ENCODE measurements around the gene MRGPRD. TPM values are rescaled to one million over a fixed set of nuclear protein-coding genes. Genes with fewer than 3 reads are reported as not detected.

The MRGPRD gene
- total and polyA plus RNA-seq, 2 of the 8 experiments (the other 6 are each of a cell fraction or from before 2014, with no cell fraction given), result not detected

GRCh38 chr11:68947151-68947550 lies 33.6 kb downstream of the MRGPRD start:
- ChIA-PET POLR2A (ENCODE audit: partially characterized antibody) (interaction anchor here (1.0 kb wide), 1 partner anchor 151 kb away, joined by 3 read pairs; no protein-coding TSS in a partner anchor), CTCF (ENCODE audit: partially characterized antibody) (interaction anchor here (1.3 to 1.6 kb wide), 2 partner anchors 9 to 13 kb away, joined by 3 to 5 read pairs; no protein-coding TSS in a partner anchor)
- Histone ChIP-seq H4K20me1 (replicated peaks in 1 of 2; ENCODE audit: control insufficient read depth in 1 of 2, insufficient read depth in 2 of 2, low read length in 2 of 2) (peaks cover 0 to 2% of the 10 kb centered on the region in 2 experiments), H2BK15ac (ENCODE audit: low read length) (no peak overlapping the region), H2BK20ac (ENCODE audit: low read length) (no peak overlapping the region), H3K36me3 (ENCODE audit: control insufficient read depth in 2 of 4, insufficient read depth in 4 of 4, low read length in 3 of 4) (no peaks in the 10 kb centered on the region), H3K4me2 (ENCODE audit: insufficient read depth in 1 of 2, low read depth in 2 of 2, low read length in 2 of 2) (no peak overlapping the region), H3K56ac (replicated peaks; ENCODE audit: insufficient read length, low read depth, low read length) (no peak overlapping the region), H3K79me1 (ENCODE audit: low read depth, low read length) (no peaks in the 10 kb centered on the region), H3K14ac (ENCODE audit: insufficient read length) (no peak overlapping the region), H3K9ac (replicated peaks in 1 of 4; ENCODE audit: extremely low read depth in 1 of 4, low read depth in 3 of 4, low read length in 3 of 4) (no peak overlapping the region), H3K18ac (ENCODE audit: extremely low read depth, low read length) (no peak overlapping the region), H3K79me2 (ENCODE audit: control insufficient read depth in 1 of 2, insufficient read depth in 2 of 2, low read length in 2 of 2) (no peaks in the 10 kb centered on the region), H4K8ac (ENCODE audit: extremely low read depth, insufficient read depth, low read length) (no peak overlapping the region), H2AFZ (ENCODE audit: low read length) (no peak overlapping the region), H3K4me3 (ENCODE audit: extremely low read depth in 1 of 4, insufficient read depth in 2 of 4, low read depth in 3 of 4, low read length in 4 of 4) (no peak overlapping the region), H3K27me3 (replicated peaks in 1 of 4; ENCODE audit: control insufficient read depth in 3 of 4, extremely low read depth in 1 of 4, insufficient read depth in 3 of 4, low read length in 3 of 4) (no peaks in the 10 kb centered on the region), H4K5ac (ENCODE audit: insufficient read length, low read depth, low read length) (no peak overlapping the region), H3K4ac (replicated peaks; ENCODE audit: insufficient read length, low read depth, low read length) (no peak overlapping the region), H3K23ac (ENCODE audit: insufficient read length) (no peak overlapping the region), H3K4me1 (replicated peaks in 1 of 4; ENCODE audit: control insufficient read depth in 3 of 4, insufficient read depth in 4 of 4, low read length in 3 of 4) (peaks cover 0 to 10% (median 1%) of the 10 kb centered on the region in 4 experiments; a peak in 5 of 7 replicates), H2AK5ac (ENCODE audit: low read depth, low read length) (no peak overlapping the region), H3K23me2 (ENCODE audit: low read depth, low read length) (no peaks in the 10 kb centered on the region), H2BK5ac (ENCODE audit: low read depth, low read length) (no peak overlapping the region), H2BK12ac (ENCODE audit: low read depth, low read length) (no peak overlapping the region), H3K27ac (ENCODE audit: low read depth, low read length) (no peak overlapping the region), H2BK120ac (replicated peaks; ENCODE audit: low read depth, low read length) (no peak overlapping the region), H4K91ac (replicated peaks; ENCODE audit: insufficient read length, low read length) (no peak overlapping the region), H3K9me3 (ENCODE audit: insufficient read depth in 2 of 2, low read depth in 1 of 2, low read length in 1 of 2) (no peaks in the 10 kb centered on the region)
- WGBS, 2 experiments (ENCODE audit: extremely low coverage in 1 of 2, insufficient coverage in 1 of 2, insufficient read length in 1 of 2, insufficient replicate concordance in 2 of 2, low coverage in 1 of 2, low lambda C conversion rate in 2 of 2, missing lambda C conversion rate in 1 of 2), result 74% methylated on average over 11 of the region's 11 CpGs; no CpG with 5 or more reads in 1 of the 2 experiments
- DNase-seq (ENCODE audit: low read depth in 1 of 2, low spot score in 2 of 2) (no peak), FAIRE-seq (no peak)
- TF ChIP-seq ATF3 (IDR thresholded peaks at IDR 0.05; ENCODE audit: insufficient read depth, low read depth, low read length) (no peak), CHD1 (IDR thresholded peaks at IDR 0.05; ENCODE audit: low read depth, low read length) (no peak), EGR1 (IDR thresholded peaks at IDR 0.05; ENCODE audit: borderline replicate concordance, low read depth, low read length) (no peak)

All from H1 (cell line).